Tibial nerve (tissue), 4 donors: ENCODE data around the gene GRIK4.

Experiments
- CTCF ChIP-seq, 5 experiments: fragments of 200-600 bp in 3 of 5; fragments of 450-650 bp in 2 of 5; sonication (generic) in 3 of 5; IDR thresholded peaks; one replicate each; pipeline ENCODE4 v1.5.1; 2016 to 2019; ENCODE audit warnings: antibody characterized with exemption in 5 of 5, mild to moderate bottlenecking in 3 of 5, moderate library complexity in 2 of 5
- EP300 ChIP-seq, 2 donors: sonication (generic); formaldehyde crosslinking; IDR thresholded peaks; one replicate each; pipeline ENCODE4 v1.6.1; 2017; ENCODE audit warnings: antibody characterized with exemption in 2 of 2, mild to moderate bottlenecking in 1 of 2
- POLR2A ChIP-seq, 2 donors: fragments of 450-650 bp; IDR thresholded peaks; one replicate each; pipeline ENCODE4 v1.6.1; 2017; ENCODE audit warnings: antibody characterized with exemption in 2 of 2, mild to moderate bottlenecking in 2 of 2, moderate library complexity in 2 of 2

- no peak for TF ChIP-seq CTCF (IDR thresholded peaks at IDR 0.05)
- no peak for TF ChIP-seq POLR2A (IDR thresholded peaks at IDR 0.05)
- TF ChIP-seq EP300 (IDR thresholded peaks at IDR 0.05) = no peak
Observed at GRCh38 chr11:120694726-120695125, 183.2 kb downstream of the GRIK4 start.
